NCI-H146 (cell line): ENCODE results near the gene CLDN25.

Source experiments
- DNase-seq: peaks from one replicate; lab custom pipeline; 2025; lab: John Stamatoyannopoulos, UW

Gene CLDN25

GRCh38 chr11:113808931-113809330 lies 29.3 kb downstream of the CLDN25 start:
- DNase-seq: no peak

DNA sequence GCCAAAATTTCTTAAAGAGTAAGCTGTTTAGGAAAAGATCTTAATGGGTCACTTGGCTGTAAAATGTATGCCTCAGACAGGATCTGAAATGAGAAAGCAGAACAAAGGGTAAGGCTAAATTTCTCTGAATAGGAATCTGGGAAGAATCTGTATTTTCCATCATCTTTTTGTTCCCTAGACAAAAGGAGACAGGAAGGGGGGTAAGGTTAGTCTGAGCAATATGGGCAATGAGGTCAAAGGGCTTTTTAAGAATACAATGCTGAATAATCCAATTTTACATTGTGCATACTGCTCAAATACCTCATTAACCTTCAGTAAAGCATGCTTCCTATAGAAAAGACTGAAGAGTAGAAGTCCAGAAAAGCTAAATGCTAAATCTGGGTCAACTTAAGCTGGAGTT lies 34.6 kb downstream of the CLDN25 start:
- DNase-seq: no peak

GRCh38 chr11:113817162-113817561 lies 37.6 kb downstream of the CLDN25 start:
- no peak for DNase-seq

- no peak for DNase-seq
These were observed 38.0 kb downstream of the CLDN25 start for GRCh38 chr11:113817626-113818025.

DNA sequence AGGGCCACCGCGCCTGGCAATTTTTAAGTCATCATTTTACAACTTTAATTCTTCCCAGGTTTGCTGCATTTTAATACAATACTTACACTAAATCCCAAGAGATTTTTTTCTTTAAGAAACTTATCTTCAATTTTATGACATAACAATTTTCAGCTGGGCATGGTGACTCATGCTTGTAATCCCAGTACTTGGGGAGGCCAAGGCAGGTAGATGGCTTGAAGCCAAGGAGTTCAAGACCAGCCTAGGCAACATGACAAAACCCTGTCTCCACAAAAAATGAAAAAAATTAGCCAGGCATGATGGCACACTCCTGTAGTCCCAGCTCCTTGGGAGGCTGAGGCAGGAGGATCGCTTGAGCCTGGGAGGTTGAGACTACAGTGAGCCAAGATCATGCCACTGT lies 38.8 kb downstream of the CLDN25 start:
- DNase-seq: no peak

DNA sequence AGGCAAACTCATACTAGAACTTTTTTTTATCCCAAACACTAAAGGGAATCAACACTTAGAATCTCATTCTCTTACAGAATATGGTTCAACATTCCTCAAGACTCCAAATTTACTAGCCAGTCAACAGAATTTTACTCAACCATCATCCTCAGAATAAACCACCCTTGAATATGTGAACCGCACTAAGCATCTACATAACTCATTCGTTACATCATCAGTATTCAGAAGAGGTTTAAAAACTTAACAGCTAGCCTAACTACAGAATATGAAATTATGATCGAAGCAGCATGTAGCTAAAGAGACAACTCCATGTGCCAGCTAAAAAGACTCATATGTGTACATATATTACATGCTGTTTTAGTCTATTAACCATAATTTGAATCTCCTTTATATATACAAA lies 47.9 kb downstream of the CLDN25 start:
- DNase-seq: no peak

DNA sequence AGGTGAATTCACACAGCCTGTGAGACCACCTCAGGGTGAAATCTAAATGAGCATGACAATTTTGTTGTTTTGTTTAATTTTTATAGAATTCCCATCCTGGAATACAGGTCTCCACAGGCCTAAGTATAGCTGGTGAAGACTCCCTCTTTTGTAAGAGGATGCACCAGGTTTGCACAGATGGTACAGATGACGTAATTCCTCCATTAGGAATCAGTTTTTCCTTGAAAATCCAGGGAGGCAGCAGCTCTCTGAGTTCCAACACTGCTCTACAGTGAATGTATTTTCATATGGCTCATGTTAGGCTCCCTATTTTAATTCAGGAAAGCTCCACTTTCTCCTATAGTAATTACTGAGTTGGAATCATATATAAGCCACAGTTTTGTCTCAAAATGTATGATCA lies 48.6 kb downstream of the CLDN25 start:
- DNase-seq: no peak

GRCh38 chr11:113829751-113830150 lies 50.2 kb downstream of the CLDN25 start:
- no peak for DNase-seq
